Measurements from ENCODE around the gene RNF123.

Gene RNF123

DNA sequence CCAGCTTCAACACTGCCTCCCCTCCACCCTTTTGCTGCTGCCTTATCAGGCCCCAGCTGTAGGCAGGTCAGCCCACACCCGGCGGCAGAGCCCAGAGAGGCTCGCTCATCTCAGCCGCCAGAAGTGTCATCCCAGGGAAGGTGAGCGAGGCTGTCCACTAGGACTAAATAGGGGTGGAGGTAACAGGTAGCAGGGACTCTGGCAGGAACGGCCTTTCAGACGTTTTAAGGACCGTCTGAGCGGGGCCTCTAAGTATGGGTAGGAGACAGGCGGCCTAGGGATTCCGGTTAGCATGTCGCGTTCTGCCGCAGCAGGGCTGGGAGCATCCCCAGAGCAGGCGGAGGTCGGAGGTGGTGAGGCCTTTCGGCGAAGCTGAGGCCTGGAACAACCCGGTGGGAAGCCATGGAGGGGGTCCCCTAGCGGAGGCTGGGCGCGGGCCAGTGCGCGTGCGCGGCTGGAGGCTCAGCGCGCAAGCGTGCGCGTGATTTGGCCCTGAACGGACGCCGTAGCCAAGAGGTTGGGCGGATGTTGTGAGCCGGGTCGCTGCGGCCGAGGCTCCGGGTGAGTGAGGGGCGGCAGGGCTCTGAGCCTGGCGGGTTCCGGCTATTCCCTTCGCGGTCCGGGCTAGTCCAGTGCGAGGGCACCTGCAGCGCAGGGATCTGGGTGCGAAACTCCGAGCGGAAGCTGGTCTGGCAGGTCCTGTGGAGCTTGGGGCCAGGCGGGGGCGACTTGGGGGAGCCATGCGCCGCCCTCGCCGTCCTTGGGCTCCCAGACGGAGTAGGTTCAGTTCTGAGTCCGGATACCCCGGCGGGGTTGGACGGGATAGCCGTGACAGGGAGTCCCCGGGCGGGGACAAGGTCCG lies at the start of gene RNF123, which contains the start of gene MST1:
TSS of gene RNF123 (plus strand) at position 512 of the 862 bp plus-strand sequence. CDS start 1,609 bp downstream, outside the sequence.
TSS of gene MST1 (minus strand) at position 429 of the 862 bp plus-strand sequence. CDS start 783 bp downstream, outside the sequence.
- DNase-seq (ENCODE audit: low spot score) = peak; percentile 93

DNA sequence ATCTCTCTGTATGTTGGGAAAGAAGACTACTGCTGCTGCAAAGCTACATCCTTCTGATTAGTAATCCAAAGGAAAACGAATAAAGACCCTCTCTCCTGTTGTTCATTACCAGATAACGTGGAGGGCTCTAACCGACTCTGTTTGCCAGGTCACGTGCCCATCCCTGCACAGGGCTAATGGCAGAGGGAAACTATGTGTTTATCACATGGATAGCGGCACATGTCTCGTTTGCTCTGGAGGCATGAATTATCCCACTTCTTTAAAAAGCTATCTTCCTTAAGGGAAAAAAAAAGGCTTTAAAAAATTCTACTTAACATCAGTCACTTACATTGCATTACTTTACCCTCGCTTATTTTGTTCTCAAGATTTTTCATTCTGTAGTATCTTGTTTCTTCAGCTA lies 48.1 kb upstream of the RNF123 start:
- no peak for DNase-seq (ENCODE audit: low spot score)

DNA sequence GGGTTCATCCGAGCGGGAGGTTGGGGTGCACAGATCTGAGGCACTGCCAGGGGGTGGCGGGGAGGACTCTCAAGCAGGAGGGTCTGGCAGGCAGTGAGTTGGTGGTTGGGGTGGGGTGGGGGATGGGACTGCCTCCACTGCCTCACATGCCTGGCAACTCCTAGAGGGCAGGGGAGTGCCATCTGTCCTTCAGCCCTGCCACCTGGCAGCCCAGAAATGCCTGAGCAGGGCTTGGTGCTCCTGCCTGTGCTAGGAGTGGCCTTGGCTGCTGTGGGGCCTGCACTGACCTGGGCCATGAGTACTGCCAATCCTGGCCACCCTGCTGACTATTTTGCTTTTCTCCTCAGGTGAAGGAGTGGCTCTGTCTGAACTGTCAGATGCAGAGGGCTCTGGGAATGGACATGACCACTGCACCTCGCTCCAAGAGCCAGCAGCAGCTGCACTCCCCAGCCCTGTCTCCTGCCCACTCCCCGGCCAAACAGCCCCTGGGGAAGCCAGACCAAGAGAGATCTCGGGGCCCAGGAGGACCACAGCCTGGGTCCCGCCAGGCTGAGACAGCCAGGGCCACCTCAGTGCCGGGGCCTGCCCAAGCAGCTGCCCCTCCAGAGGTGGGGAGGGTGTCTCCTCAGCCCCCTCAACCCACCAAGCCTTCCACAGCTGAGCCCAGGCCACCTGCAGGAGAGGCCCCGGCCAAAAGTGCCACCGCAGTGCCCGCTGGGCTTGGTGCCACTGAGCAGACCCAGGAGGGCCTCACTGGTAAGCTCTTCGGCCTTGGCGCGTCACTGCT lies 47.2 kb upstream of the RNF123 start:
- DNase-seq (ENCODE audit: low spot score) = no peak

DNA sequence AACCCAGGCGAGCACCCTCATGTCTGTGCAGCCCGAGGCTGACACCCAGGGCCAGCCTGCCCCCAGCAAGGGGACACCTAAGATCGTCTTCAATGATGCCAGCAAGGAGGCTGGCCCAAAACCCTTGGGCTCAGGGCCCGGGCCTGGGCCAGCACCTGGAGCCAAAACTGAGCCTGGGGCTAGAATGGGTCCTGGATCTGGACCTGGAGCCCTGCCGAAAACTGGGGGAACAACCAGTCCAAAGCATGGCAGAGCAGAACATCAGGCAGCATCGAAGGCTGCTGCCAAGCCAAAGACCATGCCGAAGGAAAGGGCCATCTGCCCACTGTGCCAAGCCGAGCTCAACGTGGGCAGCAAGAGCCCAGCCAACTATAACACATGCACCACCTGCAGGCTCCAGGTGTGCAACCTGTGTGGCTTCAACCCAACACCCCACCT lies 46.6 kb upstream of the RNF123 start:
- no peak for DNase-seq (ENCODE audit: low spot score)

DNA sequence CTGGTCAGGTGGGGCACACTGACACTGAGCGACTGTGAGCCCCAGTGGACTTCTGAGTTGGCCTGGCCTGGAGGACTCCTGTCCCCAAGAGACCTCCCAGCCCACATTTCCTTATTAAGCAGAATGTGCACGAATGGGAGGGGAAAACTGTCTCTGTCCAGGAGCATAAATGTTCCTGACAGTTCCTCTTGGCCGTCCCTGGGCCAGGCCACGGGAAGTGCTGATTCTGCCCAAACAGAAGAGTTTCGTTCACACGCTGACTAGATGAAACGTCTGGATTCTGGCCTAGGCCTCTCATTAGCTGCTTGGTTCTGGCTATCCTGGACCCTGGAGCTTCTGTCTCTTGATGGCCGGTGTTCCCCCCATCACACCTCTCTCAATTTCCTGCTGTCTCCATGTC lies 44.7 kb upstream of the RNF123 start:
- DNase-seq (ENCODE audit: low spot score) = no peak

DNA sequence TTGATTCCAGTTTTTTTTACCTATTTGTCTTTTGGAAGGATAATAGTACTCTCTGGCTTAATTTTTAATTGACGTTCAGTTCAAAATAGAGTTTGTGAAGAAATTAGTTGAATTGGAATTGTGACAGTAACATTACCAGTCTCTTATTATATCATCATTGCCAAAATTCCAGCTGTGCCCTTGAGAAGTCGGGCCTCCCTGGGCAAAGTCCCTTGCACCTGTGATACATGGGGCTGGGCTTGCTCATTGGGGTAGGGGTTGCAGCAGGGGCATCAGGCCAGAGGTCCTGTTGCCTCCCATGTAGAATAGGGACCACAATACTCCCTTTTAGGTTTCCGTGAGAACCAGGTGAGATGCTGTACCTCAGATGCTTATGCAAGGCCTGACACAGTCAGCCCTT lies 43.1 kb upstream of the RNF123 start:
- no peak for DNase-seq (ENCODE audit: low spot score)

DNA sequence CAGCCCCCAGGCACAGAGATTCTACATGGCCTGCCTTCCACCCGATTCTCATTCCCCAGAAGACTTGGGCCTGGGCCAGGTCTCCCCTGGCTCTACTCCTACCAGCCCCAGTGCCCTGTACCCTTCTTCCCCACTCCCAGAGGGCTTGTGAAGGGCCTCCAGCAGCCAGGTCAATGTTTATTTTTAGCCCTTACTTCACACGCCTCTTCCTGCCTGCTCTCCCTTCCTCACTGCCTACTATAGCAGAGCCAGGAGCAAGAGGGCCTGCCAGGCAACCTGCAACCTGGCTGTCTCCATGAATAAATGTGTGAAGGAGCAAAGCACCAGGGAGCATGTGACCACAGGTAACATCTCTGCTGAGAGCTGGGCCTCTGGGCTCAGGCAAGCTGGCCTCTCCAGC lies 41.6 kb upstream of the RNF123 start:
- no peak for DNase-seq (ENCODE audit: low spot score)

DNA sequence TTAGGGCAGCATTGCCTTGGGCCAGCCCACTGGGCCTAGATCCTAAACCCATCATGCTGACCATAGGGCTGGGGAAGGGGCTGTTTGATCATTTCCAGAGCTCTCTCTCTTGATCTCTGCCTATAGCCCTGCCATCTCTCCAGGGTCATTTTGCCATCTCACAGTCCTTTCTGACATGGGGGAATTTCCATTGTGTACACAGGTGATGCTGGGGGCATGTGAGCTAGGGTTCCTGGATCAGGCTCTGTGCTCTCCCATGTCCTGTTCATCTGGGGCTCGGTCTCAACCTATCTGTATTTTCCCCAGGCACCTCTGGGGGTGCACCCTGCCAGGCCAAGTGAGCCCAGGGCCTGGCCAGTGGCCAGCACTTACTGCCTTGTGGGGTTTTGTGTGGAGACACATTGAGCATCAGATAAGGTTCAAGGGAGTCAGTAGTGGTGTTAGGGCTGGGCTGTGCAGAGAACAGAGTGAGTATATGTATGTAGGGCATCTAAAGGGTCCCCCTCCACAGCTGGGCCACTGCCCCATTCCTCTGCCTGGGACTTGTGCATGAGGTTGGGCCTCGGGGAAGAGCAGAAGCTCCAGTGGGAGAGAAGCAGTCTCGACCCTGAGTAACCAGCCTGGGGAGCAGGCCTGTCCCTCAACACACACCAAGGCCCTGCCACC lies 40.9 kb upstream of the RNF123 start:
- DNase-seq (ENCODE audit: low spot score) = no peak

DNA sequence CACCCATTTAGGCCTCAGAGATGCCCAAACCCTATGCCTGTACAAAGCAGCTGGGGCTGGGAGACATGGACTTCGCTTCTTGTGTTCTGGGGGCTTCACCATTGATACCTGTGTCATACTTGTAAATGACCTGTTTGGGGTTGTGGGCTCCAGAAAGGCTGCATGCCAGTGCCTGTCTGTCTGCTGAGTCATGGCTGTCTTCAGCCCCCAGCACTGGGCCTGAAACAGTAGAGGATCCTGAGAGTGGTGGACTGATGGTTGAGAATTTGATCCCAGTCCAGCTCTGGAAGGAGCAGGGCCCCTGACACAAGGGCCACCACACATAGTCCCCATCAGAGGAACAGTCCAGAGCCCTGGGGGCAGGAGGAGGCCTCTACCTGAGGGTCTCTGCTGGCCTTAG lies 39.8 kb upstream of the RNF123 start:
- no peak for DNase-seq (ENCODE audit: low spot score)

DNA sequence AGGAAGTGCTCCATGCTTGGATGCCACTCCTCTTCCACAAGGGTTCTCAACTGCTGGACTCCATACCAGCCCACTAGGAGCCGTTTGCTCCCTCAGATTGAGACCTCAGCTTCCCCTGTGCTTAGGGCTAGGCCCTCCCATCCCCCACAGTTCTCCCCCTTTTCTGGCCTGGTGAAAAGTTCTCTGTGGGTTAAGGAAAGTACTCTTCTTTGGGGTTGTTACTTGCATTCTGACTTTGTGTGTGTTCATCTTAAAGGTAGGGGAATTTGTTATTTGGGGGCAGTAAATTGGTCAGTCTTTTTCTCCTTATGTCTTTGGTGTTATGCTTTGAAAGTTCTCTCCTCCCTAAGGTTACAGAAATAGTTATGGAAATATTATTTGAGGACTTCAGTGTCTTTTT lies 39.2 kb upstream of the RNF123 start:
- no peak for DNase-seq (ENCODE audit: low spot score)

DNA sequence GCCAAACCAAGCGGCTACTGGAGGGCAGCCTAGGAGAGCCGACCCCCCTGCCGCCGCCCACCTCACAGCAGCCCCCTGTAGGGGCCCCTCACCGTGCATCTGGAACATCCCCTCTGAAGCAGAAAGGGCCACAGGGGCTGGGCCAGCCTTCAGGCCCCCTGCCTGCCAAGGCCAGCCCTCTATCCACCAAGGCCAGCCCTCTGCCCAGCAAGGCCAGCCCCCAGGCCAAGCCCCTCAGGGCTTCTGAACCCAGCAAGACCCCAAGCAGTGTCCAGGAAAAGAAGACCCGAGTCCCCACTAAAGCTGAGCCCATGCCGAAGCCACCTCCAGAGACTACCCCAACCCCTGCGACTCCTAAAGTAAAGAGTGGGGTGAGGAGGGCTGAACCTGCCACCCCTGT lies 38.7 kb upstream of the RNF123 start:
- DNase-seq (ENCODE audit: low spot score) = no peak

DNA sequence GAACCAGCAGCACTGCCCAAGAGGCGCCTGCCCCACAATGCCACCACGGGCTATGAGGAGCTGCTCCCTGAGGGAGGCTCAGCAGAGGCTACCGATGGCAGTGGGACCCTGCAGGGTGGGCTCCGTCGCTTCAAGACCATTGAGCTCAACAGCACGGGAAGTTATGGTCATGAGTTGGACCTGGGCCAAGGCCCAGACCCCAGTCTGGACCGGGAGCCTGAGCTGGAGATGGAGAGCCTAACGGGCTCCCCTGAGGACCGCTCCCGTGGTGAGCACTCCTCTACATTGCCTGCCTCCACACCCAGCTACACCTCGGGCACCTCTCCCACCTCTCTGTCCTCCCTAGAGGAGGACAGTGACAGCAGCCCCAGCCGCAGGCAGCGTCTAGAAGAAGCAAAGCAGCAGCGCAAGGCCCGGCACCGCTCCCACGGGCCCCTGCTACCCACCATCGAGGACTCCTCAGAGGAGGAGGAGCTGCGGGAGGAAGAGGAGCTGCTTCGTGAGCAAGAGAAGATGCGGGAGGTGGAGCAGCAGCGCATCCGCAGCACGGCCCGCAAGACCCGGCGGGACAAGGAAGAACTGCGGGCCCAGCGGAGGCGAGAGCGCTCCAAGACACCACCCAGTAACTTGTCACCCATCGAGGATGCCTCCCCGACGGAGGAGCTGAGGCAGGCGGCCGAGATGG lies 37.0 kb upstream of the RNF123 start:
- no peak for DNase-seq (ENCODE audit: low spot score)

DNA sequence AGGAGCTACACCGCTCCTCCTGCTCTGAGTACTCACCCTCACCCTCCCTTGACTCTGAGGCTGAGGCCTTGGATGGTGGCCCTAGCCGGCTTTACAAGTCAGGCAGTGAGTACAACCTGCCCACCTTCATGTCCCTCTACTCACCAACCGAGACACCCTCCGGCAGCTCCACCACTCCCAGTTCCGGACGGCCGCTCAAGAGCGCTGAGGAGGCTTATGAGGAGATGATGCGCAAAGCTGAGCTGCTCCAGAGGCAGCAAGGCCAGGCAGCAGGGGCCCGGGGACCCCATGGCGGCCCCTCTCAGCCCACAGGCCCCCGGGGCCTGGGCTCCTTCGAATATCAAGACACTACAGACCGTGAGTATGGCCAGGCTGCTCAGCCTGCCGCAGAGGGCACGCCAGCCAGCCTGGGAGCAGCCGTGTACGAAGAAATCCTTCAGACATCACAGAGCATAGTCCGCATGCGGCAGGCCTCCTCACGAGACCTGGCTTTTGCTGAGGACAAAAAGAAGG lies 36.4 kb upstream of the RNF123 start:
- DNase-seq (ENCODE audit: low spot score) = no peak

DNA sequence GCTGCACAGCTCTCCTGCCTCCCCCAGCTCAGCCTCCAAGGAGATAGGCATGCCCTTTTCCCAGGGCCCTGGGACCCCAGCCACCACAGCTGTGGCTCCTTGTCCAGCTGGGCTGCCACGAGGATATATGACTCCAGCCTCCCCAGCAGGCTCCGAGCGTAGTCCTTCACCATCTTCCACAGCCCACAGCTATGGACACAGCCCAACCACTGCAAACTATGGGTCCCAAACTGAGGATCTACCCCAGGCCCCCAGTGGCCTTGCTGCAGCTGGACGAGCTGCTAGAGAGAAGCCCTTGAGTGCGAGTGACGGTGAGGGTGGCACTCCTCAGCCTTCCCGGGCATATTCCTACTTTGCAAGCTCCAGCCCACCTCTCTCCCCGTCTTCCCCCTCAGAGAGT lies 35.7 kb upstream of the RNF123 start:
- no peak for DNase-seq (ENCODE audit: low spot score)

DNA sequence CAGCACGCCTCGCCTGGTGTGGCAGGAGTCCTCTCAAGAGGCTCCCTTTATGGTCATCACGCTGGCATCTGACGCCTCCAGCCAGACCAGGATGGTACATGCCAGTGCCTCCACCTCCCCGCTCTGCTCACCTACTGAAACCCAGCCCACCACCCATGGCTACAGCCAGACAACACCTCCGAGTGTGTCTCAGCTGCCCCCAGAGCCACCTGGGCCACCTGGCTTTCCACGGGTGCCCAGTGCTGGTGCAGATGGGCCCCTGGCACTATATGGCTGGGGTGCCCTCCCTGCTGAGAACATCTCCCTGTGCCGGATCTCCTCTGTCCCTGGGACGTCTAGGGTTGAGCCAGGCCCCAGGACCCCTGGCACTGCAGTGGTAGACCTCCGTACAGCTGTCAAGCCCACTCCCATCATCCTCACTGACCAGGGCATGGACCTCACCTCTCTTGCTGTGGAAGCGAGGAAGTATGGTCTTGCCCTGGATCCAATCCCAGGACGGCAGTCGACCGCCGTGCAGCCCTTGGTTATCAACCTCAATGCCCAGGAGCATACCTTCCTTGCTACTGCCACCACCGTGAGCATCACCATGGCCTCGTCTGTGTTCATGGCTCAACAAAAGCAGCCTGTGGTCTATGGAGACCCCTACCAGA lies 35.1 kb upstream of the RNF123 start:
- no peak for DNase-seq (ENCODE audit: low spot score)

DNA sequence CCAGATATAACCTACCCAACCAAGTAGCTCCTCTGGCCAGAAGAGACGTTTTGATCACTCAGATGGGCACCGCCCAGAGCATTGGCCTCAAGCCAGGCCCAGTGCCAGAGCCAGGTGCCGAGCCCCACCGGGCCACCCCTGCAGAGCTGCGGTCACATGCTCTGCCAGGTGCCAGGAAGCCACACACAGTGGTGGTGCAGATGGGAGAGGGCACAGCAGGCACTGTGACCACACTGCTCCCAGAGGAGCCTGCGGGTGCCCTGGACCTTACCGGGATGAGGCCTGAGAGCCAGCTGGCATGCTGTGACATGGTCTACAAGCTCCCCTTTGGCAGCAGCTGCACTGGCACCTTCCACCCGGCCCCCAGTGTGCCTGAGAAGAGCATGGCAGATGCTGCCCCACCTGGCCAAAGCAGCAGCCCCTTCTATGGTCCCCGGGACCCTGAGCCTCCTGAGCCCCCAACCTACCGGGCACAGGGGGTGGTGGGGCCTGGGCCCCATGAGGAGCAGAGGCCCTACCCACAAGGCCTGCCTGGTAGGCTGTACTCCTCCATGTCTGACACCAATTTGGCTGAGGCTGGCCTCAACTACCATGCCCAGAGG lies 34.3 kb upstream of the RNF123 start:
- DNase-seq (ENCODE audit: low spot score) = no peak

DNA sequence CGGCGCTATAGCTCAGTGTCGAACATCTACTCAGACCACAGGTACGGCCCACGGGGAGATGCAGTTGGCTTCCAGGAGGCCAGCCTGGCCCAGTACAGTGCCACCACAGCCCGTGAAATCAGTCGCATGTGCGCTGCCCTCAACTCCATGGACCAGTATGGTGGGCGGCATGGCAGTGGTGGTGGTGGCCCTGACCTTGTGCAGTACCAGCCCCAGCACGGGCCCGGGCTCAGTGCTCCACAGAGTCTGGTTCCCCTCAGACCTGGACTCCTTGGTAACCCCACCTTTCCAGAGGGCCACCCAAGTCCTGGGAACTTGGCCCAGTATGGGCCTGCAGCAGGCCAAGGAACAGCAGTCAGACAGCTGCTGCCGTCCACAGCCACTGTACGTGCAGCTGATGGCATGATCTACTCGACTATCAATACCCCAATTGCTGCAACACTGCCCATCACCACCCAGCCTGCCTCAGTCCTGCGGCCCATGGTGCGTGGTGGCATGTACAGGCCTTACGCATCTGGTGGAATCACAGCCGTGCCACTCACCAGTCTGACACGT lies 33.5 kb upstream of the RNF123 start:
- no peak for DNase-seq (ENCODE audit: low spot score)

DNA sequence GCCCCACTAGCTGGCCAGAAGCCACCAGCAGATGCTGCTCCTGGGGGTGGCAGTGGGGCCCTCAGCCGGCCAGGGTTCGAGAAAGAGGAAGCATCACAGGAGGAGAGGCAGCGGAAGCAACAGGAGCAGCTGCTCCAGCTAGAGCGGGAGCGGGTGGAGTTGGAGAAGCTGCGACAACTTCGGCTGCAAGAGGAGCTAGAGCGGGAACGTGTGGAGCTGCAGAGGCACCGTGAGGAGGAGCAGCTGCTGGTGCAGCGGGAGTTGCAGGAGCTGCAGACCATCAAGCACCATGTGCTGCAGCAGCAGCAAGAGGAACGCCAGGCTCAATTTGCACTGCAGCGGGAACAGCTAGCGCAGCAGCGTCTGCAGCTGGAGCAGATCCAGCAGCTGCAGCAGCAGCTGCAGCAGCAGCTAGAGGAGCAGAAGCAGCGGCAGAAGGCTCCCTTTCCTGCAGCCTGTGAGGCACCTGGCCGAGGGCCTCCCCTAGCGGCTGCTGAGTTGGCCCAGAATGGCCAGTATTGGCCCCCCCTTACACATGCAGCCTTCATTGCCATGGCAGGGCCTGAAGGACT lies 32.7 kb upstream of the RNF123 start:
- DNase-seq (ENCODE audit: low spot score) = peak; percentile 46

DNA sequence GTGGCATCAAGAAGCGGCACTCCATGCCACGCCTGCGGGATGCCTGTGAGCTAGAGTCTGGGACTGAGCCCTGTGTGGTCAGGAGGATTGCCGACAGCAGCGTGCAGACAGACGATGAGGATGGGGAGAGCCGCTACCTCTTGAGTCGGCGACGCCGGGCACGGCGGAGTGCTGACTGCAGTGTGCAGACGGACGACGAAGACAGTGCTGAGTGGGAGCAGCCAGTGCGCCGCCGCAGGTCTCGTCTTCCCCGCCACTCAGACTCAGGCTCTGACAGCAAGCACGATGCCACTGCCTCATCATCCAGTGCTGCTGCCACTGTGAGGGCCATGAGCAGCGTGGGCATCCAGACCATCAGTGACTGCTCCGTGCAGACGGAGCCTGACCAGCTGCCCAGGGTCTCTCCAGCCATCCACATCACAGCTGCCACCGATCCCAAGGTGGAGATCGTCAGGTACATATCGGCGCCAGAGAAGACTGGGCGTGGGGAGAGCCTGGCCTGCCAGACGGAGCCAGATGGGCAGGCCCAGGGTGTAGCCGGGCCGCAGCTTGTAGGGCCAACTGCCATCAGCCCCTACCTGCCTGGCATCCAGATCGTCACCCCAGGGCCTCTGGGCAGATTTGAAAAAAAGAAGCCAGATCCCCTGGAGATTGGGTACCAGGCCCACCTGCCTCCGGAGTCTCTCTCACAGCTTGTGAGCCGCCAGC lies 32.0 kb upstream of the RNF123 start:
- DNase-seq (ENCODE audit: low spot score) = no peak

Data from AG08395 (cell line).